Measurements from ENCODE around the gene HIBADH.

HIBADH gene

GRCh38 chr7:27662490-27663205 lies at the start of gene HIBADH:
TSS of gene HIBADH (minus strand) at chr7:27662883. CDS start at chr7:27662788, 95 bp downstream.
- DNase-seq (ENCODE audit: low spot score) = peak; percentile 98

- no peak for DNase-seq (ENCODE audit: low spot score)
Observed at GRCh38 chr7:27712217-27712616, 49.5 kb upstream of the HIBADH start.

- DNase-seq (ENCODE audit: low spot score) = no peak
Observed at GRCh38 chr7:27709137-27710075, 46.7 kb upstream of the HIBADH start.

GRCh38 chr7:27708485-27708884 lies 45.8 kb upstream of the HIBADH start:
- DNase-seq (ENCODE audit: low spot score) = no peak

GRCh38 chr7:27705200-27705594 lies 42.5 kb upstream of the HIBADH start:
- no peak for DNase-seq (ENCODE audit: low spot score)

- DNase-seq (ENCODE audit: low spot score) = no peak
Observed at GRCh38 chr7:27704422-27705199, 41.9 kb upstream of the HIBADH start.

GRCh38 chr7:27703181-27703580 lies 40.5 kb upstream of the HIBADH start:
- no peak for DNase-seq (ENCODE audit: low spot score)

- DNase-seq (ENCODE audit: low spot score) = no peak
Observed at GRCh38 chr7:27700501-27700900, 37.8 kb upstream of the HIBADH start.

- no peak for DNase-seq (ENCODE audit: low spot score)
Observed at GRCh38 chr7:27699751-27700150, 37.1 kb upstream of the HIBADH start.

- DNase-seq (ENCODE audit: low spot score) = peak; percentile 23
Observed at GRCh38 chr7:27697861-27698430, 35.3 kb upstream of the HIBADH start.

GRCh38 chr7:27695096-27695495 lies 32.4 kb upstream of the HIBADH start:
- no peak for DNase-seq (ENCODE audit: low spot score)

- DNase-seq (ENCODE audit: low spot score) = peak; percentile 50
Observed at GRCh38 chr7:27693794-27694193, 31.1 kb upstream of the HIBADH start.

GRCh38 chr7:27690649-27691048 lies 28.0 kb upstream of the HIBADH start:
- no peak for DNase-seq (ENCODE audit: low spot score)

- peak; percentile 18 for DNase-seq (ENCODE audit: low spot score)
Observed at GRCh38 chr7:27689591-27690164, 27.0 kb upstream of the HIBADH start.

- DNase-seq (ENCODE audit: low spot score) = no peak
Observed at GRCh38 chr7:27689150-27689549, 26.5 kb upstream of the HIBADH start.

GRCh38 chr7:27688646-27689045 lies 26.0 kb upstream of the HIBADH start:
- DNase-seq (ENCODE audit: low spot score) = no peak

GRCh38 chr7:27688056-27688455 lies 25.4 kb upstream of the HIBADH start:
- DNase-seq (ENCODE audit: low spot score) = no peak

GRCh38 chr7:27686315-27686714 lies 23.6 kb upstream of the HIBADH start:
- DNase-seq (ENCODE audit: low spot score) = no peak

- no peak for DNase-seq (ENCODE audit: low spot score)
Observed at GRCh38 chr7:27685893-27686292, 23.2 kb upstream of the HIBADH start.

- DNase-seq (ENCODE audit: low spot score) = no peak
Observed at GRCh38 chr7:27685209-27685608, 22.5 kb upstream of the HIBADH start.

GRCh38 chr7:27684491-27684890 lies 21.8 kb upstream of the HIBADH start:
- DNase-seq (ENCODE audit: low spot score) = no peak

GRCh38 chr7:27680610-27681009 lies 17.9 kb upstream of the HIBADH start:
- no peak for DNase-seq (ENCODE audit: low spot score)
